HG03135 (cell line): ENCODE measurements around the gene IFNA8.
"Not testable (repeated sequence)": the region's sequence is repeated elsewhere in the genome, so short reads cannot be mapped to it uniquely, and the experiment has no call there.

Experiments used
- ATAC-seq: cut with Tn5 transposase; IDR thresholded peaks from one replicate; pipeline ENCODE4 v1.9.1; 2021; ENCODE audit warnings: mild to moderate bottlenecking, moderate library complexity; ENCODE audit not compliant: unreplicated experiment

IFNA8 gene

GRCh38 chr9:21415493-21416267 is 6.8 kb downstream of the IFNA8 start:
- no peak for ATAC-seq

DNA sequence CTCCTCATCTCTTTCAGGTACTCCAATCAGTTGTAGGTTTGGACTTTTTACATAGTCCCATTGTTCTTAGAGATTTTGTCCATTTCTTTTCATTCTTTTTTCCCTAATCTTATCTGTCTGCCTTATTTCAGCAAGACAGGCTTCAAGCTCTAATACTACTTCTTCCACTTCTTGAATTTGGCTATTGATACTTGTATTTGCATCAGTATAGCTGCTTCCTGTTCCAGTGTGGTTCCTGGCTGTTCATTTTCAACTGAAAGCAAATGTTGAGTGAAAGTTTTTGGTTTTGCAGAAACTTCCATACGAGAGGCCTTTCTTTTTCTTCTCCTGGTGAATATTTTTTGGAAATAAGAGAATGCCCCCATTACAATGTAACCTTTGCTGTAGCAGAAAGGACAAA is 19.3 kb downstream of the IFNA8 start:
- ATAC-seq, result no peak

DNA sequence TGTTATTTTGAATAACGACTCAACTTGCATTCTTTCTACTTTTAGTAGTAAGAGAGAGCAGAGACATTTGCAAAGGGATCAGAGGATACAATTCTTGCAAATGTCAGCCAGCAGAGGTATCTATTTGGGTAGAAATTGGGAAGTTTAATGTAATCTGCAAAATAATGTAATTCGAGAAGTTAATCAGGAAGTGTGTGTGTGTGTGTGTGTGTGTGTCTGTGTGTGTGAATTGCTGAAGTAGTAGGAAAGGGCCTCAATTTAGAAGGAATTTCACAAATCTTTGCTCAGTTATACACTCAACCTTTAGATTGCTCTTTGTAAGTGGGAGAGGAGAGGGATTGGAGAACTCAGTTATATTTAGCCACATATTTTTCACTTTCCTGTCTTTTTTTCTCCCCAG is 20.3 kb downstream of the IFNA8 start:
- ATAC-seq, result no peak

DNA sequence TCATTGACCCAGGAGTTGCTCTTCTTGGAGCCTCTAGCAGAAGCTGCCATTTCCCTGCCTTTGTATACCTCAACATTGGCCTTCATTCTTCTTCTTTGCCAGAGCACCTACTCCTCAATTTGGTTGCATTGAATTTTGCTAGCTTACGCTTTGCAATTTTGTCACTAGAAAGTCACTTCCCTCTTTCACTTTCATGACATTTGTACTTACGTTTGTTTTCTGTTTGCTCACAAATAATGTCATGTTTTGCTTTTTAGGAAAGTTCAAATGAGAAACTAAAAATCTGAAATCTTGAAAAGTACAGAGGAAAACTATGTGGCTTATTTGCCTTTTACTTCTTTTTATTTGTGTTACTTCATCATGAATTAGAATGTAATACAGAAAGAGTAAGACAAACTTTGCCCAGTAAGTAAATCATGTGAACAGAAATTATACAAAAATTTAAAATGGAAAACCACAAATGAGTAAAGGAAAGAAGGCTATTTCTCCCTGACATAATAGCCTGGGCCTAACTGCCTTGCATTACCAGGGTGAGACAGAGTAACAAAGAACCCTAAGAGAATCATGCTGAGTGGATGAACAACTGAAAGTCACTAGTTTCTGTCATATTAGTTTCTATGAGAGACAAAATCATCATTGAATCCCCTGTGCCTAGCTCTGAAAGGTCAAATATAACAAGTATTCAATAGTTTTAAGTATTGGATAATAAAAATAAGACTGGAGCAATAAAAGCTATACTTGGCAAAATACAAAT is 23.9 kb downstream of the IFNA8 start:
- peak; percentile 54 for ATAC-seq

GRCh38 chr9:21434202-21435014 is 25.5 kb downstream of the IFNA8 start:
- ATAC-seq, result no peak

GRCh38 chr9:21435015-21435383 is 26.1 kb downstream of the IFNA8 start:
- ATAC-seq, result not testable (repeated sequence)

GRCh38 chr9:21440139-21440538 is 31.2 kb downstream of the IFNA8 start, which contains the start of gene IFNA1:
Gene IFNA1, plus strand, starts transcription at chr9:21440439. Its CDS starts 69 bp downstream, at chr9:21440508.
- no peak for ATAC-seq

GRCh38 chr9:21443849-21444625 is 35.1 kb downstream of the IFNA8 start:
- ATAC-seq, result peak; percentile 88

DNA sequence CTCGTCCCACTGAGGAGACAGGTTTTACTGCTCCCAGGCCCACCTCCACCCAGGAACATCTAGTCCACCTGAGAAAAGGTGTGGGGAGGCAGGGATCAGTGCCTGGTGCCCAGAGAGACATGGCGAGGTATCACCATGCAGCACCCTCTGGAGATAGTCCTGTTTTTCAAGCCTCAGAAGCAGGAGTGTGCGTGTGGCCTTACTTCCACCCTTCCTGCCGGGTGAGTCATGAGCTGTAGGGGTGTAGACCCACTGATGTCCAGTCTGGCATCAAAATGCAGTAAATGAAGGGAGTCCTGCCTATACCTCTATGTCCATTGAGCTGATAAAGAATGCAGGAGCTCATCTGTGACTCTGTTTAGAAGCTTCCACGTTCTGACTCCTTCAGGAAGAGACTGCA is 40.4 kb downstream of the IFNA8 start:
- ATAC-seq, result not testable (repeated sequence)

DNA sequence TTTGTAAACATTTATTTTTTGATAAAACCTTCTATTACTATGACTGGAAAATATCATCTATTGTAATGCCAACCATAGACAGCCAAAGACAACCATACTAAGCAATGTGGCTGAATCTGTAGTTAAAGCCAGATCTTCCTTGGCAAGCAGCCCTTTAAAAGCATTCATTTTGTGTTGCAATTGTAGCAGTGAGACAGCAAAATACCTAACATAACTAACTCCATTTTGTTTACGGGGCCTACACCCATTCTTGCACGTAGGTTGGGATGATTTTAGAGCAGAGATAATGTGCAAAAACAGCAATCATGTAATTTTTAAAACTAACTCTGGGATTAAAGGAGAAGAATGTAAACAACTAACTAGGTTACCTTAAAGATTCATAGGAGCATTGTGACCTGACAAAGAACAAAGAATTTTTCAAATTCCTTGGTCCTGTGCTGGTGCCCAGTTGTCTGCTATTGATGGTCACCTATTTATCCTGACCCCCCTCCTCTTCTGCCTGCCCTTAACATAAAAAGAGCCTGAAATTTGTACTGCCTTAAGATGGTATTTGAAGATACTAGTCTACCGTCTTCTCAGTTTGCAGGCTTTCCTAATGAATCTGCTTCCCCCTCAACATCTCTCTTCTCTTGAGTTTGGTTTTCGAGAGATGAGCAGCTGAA is 41.9 kb downstream of the IFNA8 start:
- ATAC-seq, result no peak

DNA sequence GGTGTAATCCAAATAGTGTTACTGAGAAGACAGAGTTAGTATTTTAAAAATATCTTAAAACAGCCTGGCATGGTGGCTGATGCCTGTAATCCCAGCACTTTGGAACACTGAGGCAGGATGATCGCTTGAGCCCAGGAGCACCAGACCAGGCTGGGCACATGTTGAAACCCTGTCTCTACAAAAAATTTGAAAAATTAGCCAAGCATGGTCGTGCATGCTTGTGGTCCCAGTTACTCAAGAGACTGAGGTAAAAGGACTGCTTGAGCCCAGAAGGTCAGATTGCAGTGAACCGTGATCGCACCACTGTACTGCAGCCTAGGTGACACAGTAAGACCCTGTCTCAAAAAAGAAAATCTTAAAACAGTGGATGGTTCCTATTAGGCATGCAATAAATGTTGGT is 43.8 kb downstream of the IFNA8 start:
- no peak for ATAC-seq

DNA sequence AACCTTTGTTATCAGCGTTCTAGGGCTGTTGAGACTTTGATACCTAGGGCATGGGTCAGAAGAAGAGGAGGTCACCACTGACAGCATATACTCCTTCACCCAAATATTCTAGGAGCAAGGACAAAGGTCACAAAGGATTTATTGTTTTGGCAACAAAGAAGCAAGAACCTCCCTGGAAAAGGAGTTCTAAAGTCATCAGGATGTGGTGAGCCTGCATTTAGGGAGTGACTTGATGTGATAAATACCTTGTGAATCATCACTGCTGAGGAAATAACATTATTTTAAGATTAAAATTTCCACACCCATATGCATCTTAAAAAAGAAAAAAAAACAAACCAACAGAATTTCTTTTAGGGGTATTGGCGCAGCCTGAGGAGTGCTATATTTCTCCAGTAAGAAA is 45.2 kb downstream of the IFNA8 start:
- no peak for ATAC-seq

DNA sequence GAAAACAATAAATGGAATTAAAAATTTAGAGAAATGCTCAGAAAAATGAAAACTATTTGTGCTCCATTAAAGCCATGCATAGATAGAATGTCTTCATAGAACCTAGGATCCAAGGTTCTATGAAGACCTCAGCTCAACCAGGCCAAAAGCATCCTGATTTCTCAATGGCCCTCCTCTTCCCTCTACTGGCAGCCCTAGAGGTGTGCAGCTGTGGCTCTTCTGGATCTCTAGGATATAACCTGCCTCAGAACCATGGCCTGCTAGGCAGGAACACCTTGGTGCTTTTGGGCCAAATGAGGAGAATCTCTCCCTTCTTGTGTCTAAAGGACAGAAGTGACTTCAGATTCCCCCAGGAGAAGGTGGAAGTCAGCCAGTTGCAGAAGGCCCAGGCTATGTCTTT is 46.4 kb downstream of the IFNA8 start:
- ATAC-seq, result peak; percentile 85
